Fibroblast of skin of right quadriceps (primary cell): ENCODE measurements around the gene CNTF.

Experiments used
- DNase-seq: peaks from one replicate; pipeline ENCODE4 v3.0.0-alpha.2; 2013

CNTF gene

DNA sequence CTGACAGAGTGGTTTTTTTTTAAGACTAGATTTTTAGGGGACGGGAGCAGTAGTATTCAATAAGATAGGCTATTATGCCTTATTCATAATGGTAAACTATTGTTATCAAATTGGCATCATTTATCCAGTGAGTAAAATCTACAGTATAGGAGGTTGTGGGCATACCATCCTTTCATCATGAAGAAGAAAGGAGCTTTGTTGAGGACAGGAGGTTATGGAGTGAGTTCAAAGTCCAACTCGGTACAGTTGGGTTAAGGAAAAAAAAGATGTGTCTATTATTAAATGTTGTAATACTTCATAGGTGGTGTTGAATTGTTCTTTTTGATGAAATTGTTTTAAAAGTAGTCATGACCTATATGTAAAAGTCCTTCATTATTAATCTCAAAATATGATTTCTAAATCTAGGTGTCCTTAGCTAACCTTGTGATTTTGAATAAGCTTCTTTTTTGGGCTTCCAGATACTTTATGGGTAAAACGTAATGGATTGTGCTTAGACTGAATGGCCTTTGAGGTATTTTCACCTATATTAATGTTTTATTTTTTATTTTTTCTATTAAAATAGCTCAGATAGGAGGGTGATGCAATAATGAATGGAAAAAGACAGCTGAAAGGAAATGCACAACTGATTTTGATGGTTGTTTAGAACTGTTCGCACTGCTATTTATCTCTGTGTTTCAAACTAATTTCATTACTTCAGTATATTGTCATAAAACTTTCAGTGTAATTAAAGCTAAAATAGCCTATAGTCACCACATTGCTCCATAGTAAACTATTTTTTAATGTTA lies 15.3 kb upstream of the CNTF start:
- DNase-seq, result no peak

DNA sequence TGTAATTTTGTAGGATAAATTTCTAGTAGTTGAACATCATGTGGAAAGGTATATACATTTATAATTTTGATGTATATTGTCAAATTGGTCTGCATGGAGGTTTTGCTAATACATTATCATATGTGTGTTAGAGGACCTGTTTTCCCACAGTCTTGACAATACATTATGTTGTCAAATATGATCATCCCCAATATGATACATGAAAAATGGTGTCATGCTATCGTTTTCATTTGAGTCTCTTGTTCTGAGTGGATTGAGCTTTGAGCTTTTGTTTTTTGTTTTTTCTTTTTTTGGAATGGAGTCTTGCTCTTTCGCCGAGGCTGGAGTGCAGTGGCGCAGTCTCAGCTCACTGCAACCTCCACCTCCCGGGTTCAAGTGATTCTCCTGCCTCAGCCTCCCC lies 14.1 kb upstream of the CNTF start:
- DNase-seq, result no peak

DNA sequence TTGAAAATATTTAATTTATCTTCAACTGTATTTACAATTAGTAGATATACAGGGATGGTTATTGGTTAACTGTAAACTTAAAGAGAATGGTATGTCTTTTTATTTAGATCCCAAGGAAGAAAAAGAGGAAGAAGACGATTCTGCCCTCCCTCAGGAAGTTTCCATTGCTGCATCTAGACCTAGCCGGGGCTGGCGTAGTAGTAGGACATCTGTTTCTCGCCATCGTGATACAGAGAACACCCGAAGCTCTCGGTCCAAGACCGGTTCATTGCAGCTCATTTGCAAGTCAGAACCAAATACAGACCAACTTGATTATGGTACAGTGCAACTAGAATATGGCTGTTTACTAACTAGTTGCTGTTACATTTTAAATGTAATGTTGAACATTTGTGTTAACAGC lies 12.7 kb upstream of the CNTF start:
- DNase-seq, result no peak

GRCh38 chr11:58613228-58613627 lies 9.2 kb upstream of the CNTF start:
- DNase-seq, result no peak

DNA sequence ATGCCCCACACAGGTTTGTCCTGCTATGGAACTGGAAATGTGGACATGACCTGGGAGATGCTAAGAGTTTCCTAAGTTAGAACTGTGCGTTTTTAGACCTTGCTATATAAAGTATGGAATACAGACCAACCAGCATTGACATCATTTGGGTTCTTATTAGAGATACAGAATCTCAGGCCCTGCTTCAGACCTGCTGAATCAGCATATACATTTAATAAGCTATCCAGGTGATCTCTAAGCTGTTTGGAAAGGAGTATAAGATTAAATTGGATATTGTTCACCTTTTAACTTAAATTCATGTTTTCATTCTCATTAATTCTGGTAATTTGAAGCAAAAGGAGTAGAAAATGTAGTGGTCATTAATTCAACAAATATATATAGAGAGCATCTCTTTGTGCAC lies 6.9 kb upstream of the CNTF start:
- no peak for DNase-seq

GRCh38 chr11:58616594-58616993 lies 5.9 kb upstream of the CNTF start:
- peak; percentile 85 for DNase-seq

DNA sequence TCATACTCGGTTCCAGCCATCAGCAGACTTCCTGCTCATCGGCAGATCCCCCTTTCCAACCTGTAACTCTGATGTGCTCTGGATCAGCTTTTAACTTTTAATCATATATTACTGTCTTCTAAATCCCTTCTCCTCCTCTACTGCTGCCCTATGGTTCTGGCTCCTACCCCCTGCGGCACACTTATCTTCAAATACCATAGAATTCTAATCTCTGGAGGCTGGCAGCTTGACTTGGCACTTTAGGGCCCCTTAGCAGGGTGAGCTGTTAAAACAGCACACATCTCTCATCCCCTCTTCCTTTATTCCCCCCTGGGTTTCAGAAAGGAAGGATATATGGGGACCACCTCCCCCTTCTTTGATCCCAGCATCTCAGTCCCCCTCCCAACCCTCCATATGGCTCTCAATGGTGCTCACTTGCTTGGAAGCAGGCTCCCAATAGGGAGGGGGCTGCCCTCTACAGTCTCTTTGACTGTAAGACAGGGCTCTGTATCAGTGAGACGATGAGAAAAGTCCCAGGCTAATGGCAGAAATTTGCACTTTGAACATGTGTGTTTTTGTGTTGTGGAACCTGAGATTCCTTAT lies 4.4 kb upstream of the CNTF start:
- no peak for DNase-seq

- DNase-seq, result no peak
These were observed 741 bp upstream of the CNTF start for GRCh38 chr11:58621586-58622262.

GRCh38 chr11:58625086-58625485 lies 2.6 kb downstream of the CNTF start:
- no peak for DNase-seq

- peak; percentile 10 for DNase-seq
These were observed 3.5 kb downstream of the CNTF start for GRCh38 chr11:58625826-58626460.

- no peak for DNase-seq
These were observed 4.5 kb downstream of the CNTF start for GRCh38 chr11:58626934-58627483.

GRCh38 chr11:58628446-58628845 lies 6.0 kb downstream of the CNTF start:
- no peak for DNase-seq

GRCh38 chr11:58629857-58630256 lies 7.4 kb downstream of the CNTF start:
- DNase-seq, result peak; percentile 47

DNA sequence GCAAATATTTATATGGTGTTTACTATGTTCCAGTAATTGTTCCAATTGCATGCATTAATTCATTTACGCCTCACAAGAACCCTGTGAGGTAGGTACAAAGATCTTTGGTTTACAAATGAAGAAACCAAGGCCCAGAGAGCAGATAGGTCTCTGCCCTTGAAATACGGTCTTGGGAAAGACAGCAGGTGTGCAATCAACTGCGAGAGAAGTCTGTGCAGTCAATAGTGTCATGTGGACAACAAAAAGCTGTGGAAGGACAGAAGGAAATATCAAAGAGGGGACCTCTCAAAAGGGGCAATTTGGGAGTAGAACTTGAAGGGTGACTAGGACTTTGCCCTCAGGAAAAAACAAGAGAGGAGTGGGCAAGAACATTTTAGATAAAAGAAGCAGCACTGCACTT lies 8.9 kb downstream of the CNTF start:
- no peak for DNase-seq

DNA sequence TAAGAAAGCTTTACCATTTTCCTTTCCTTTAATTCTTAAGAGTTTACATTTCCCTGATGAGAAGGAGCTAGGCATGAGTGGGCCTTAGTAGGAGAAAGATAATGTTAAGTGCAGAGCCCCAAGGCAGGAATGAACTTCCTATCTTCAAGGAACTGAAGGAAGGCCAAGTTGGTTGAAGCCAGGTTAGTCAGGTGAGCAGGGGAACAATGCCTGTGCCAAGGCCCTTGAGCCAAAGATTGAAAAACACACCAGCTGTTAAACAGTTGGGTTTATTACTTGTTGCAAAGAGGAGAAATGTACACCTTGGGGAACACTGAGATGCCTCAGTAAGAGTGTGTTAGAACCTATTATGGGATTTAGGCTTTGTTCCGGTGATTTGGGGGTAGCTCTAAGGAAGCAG lies 10.0 kb downstream of the CNTF start:
- DNase-seq, result no peak

GRCh38 chr11:58636587-58636986 lies 14.1 kb downstream of the CNTF start:
- DNase-seq, result no peak

DNA sequence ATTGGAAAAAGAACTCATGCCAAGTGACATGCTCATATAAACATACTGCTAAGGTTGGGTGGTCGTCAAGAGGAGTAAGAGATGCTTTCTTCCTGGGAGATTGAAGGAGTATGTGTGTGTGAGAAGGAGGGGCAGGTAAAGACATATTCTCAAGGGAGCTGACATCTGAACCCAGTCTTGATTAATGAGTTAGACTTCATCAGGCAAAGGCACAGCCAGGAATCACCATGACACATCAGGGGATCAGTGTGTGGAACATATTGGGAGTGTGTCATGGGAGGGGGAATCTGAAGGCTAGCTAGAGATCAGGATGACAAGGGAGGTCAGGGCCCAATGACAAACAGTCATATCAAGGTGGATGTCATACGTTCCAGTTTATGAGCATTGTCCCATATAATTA lies 14.9 kb downstream of the CNTF start:
- DNase-seq, result no peak

GRCh38 chr11:58639103-58639502 lies 16.6 kb downstream of the CNTF start:
- no peak for DNase-seq

DNA sequence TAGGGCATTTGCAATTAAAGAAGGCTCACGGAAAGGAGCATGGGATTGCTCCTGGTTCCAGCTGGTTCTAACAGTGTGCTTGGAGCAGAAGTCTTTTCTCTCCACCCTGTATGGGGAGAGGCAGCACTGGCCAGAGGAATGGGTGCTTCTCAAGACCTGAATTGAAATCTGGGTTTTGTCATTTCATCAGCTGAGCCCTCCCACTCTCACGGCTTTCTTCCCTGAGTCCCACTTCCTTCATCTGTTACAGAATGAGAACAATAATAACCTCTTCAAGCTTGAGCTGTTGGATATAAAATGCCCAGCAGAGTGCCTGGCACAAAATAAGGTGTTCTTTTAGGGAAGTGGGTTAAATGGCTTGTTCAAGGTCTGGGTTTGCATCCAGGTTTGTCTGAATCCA lies 17.2 kb downstream of the CNTF start:
- DNase-seq, result no peak

- no peak for DNase-seq
These were observed 18.0 kb downstream of the CNTF start for GRCh38 chr11:58640386-58641023.

GRCh38 chr11:58641341-58641740 lies 18.9 kb downstream of the CNTF start:
- DNase-seq, result no peak

GRCh38 chr11:58641803-58642581 lies 19.5 kb downstream of the CNTF start:
- no peak for DNase-seq
